Measurements from ENCODE around the gene SERGEF. TPM values are rescaled to one million over a fixed set of nuclear protein-coding genes. Genes with fewer than 3 reads are reported as not detected.

Gene SERGEF
- total RNA-seq, 2 donors from 2014 or later: 20.8 to 28.7 TPM

DNA sequence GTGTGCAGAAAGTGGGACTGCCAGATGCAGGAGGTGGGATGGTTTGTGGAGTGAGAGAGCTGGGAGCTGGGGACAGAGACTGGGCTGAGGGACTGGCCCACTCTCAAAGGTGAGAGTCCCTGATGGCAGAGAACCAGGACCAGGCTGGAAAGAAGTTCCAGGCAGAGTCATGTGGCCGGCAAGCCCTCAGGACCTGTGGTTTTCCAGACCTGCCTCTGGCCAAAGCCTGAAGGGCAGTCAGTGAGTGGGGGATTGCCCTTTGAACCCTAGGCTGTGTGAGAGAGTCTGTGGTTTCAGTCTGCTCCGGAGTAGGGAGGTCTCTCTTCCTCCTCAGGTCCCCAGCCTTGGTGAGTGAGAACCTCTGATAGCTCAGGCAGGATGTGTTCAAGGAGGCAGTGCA is 261.3 kb downstream of the SERGEF start:
- DNase-seq: no peak
- WGBS, 2 donors: 42 to 53% methylated on average over 2 of the region's 2 CpGs
- H3K27ac ChIP-seq: no peak overlapping the region
- TF ChIP-seq, protein P1, sequence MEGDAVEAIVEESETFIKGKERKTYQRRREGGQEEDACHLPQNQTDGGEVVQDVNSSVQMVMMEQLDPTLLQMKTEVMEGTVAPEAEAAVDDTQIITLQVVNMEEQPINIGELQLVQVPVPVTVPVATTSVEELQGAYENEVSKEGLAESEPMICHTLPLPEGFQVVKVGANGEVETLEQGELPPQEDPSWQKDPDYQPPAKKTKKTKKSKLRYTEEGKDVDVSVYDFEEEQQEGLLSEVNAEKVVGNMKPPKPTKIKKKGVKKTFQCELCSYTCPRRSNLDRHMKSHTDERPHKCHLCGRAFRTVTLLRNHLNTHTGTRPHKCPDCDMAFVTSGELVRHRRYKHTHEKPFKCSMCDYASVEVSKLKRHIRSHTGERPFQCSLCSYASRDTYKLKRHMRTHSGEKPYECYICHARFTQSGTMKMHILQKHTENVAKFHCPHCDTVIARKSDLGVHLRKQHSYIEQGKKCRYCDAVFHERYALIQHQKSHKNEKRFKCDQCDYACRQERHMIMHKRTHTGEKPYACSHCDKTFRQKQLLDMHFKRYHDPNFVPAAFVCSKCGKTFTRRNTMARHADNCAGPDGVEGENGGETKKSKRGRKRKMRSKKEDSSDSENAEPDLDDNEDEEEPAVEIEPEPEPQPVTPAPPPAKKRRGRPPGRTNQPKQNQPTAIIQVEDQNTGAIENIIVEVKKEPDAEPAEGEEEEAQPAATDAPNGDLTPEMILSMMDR (IDR thresholded peaks at IDR 0.05): no peak
- TF ChIP-seq POLR2A (IDR thresholded peaks at IDR 0.05): no peak
- intact Hi-C loops (cut with DNase I): no loop called here
- no peaks in the 10 kb centered on the region for H3K4me1 ChIP-seq
- no peaks in the 10 kb centered on the region for H3K27me3 ChIP-seq
- no peak for ATAC-seq
- no peak overlapping the region for H3K4me3 ChIP-seq
- H3K9me3 ChIP-seq: no peaks in the 10 kb centered on the region
- no peaks in the 10 kb centered on the region for H3K36me3 ChIP-seq (replicated peaks in 1 of 2; ENCODE audit: insufficient read depth in 1 of 2, low read depth in 2 of 2)

DNA sequence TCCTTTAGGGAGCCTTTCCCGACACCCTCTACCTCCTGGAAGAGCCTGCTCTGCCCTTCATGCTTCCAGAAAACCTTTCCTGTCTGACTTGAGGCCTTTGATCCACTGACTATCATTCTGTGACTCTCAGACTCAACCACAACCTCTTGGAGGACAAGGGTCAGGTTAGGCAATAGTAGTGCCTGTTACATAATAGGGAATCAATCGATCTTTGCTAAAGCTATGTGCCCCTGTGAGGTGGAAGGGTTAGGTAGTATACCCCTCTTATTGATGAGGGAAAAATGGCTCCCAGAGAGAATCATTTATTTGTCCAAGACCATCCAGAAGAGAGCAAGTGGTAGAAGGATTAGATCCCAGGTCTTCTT is 262.1 kb downstream of the SERGEF start:
- Histone ChIP-seq H3K9me3 (no peaks in the 10 kb centered on the region), H3K27me3 (no peaks in the 10 kb centered on the region), H3K4me3 (no peak overlapping the region), H3K4me1 (no peaks in the 10 kb centered on the region), H3K36me3 (replicated peaks in 1 of 2; ENCODE audit: insufficient read depth in 1 of 2, low read depth in 2 of 2) (no peaks in the 10 kb centered on the region), H3K27ac (no peak overlapping the region)
- 43 to 44% methylated on average over 2 of the region's 2 CpGs for WGBS, 2 donors
- no peak for ATAC-seq
- no peak for DNase-seq
- no peak for TF ChIP-seq POLR2A (IDR thresholded peaks at IDR 0.05)
- TF ChIP-seq, protein P1 (IDR thresholded peaks at IDR 0.05): no peak
- intact Hi-C loops (cut with DNase I): no loop called here

DNA sequence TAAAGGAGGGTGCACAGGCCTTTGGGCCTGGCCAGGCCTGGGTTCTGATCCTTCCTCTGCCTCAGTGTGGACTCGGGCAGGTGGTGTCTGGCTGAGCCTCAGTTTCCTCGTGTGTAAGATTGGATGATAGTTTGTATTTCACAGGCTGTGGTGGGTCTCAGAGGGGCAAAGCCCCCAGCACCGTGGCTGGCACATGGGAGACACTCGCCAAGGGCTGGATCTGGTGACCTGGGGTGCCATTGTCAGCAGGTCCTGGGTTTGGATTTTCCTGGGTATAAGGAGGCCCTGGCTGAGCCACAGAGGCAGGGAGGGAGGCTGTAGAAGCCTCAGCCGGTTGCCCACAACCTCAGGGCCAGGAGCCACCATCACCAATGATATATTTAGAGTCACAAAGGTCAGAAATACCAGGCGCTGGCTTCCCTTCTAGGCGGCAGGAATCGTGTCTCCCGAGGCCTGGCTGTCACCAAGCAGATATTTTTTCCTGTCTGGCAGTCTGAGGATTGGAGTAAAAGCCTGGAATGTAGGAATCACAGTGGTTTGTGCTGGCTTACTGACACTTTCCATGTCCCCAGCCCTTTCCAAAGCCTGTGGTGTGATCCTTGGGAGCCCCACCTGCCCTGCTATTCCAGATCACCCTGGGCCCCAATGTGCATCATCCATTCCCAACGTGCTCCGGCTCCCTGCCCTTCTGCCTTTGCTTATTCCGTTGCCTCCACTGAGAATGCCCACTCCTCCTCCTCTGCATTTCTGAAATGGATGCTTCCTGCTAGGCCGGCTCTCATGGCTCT is 262.6 kb downstream of the SERGEF start:
- DNase-seq (no peak), ATAC-seq (no peak)
- Histone ChIP-seq H3K4me1 (no peaks in the 10 kb centered on the region), H3K36me3 (replicated peaks in 1 of 2; ENCODE audit: insufficient read depth in 1 of 2, low read depth in 2 of 2) (no peaks in the 10 kb centered on the region), H3K27me3 (no peaks in the 10 kb centered on the region), H3K27ac (no peak overlapping the region), H3K9me3 (no peaks in the 10 kb centered on the region), H3K4me3 (no peak overlapping the region)
- no peak for TF ChIP-seq POLR2A (IDR thresholded peaks at IDR 0.05)
- intact Hi-C loops (cut with DNase I): no loop called here
- WGBS, 2 donors: 60 to 63% methylated on average over 8 to 13 of the region's 13 CpGs

DNA sequence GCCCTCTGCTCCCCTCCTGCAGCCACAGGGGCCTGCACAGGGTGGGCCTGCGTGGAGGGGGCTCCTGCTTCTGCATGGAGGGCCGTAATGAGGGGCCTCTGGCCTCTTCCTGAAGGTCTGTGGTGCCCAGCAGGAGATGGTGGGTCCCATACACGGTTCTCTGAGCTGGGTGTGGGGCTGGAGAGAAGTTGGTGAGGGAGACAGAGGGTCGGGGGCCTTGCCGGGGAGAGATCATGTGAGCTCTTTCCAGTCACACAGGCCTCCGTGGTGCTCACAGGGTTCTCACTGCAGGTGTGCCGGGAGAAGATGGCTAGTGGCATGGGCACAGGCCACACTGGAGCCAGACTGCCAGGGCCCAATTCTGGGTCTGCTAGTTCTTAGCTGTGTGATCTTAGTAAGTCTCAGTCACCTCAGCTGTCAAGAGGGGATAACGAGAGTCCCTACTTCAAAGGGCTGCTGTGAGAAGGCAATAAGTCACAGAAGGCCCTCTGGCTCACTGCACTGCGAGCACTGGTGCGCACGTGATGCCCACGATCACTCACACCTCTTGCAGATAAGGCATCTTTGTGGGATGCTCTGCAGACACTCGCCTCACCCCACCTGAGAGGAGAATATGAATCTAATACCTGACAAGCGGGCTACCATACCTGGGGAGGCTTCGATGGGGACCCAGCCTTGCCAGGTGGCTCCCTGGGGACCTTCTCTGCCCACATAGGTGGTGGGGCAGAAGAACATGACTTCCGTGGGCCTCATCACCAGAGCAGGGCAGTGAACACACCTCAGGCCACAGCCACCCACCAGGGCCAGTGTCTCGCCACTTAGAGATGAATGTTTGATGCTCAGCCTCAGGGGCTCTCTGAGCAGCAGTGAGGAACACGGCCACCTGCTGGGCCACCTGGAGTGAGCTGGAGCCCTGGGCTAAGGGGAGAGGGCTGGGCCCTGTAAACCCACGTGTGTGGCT is 263.8 kb downstream of the SERGEF start:
- ATAC-seq: no peak
- TF ChIP-seq, protein P1 (IDR thresholded peaks at IDR 0.05): no peak
- TF ChIP-seq POLR2A (IDR thresholded peaks at IDR 0.05): no peak
- Histone ChIP-seq H3K4me1 (no peaks in the 10 kb centered on the region), H3K4me3 (no peak overlapping the region), H3K9me3 (no peaks in the 10 kb centered on the region), H3K36me3 (replicated peaks in 1 of 2; ENCODE audit: insufficient read depth in 1 of 2, low read depth in 2 of 2) (no peaks in the 10 kb centered on the region), H3K27me3 (no peaks in the 10 kb centered on the region), H3K27ac (no peak overlapping the region)
- DNase-seq: no peak
- intact Hi-C loops (cut with DNase I): no loop called here
- WGBS, 2 donors: 60 to 70% methylated on average over 8 to 19 of the region's 19 CpGs

DNA sequence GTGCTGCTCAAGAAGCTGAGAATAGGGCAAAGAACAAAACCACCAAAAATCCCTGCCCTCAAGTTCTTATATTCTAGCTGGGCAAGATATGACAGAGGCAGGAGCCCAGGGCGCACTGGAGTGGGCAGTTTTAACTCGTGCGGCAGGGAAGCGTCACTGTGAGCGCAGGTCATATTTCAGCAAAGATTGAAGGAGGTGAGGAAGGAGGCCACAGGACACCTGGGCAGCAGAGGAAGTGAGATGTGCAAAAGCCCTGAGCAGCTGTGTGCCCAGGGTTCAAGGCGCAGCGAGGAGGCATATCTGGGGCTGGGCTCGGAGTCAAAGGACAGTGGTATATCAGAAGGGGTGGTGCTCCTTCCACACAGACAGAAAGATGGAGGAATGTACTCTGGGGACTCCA is 264.8 kb downstream of the SERGEF start:
- no peaks in the 10 kb centered on the region for H3K4me1 ChIP-seq
- TF ChIP-seq, protein P1 (IDR thresholded peaks at IDR 0.05): no peak
- intact Hi-C loops (cut with DNase I): no loop called here
- H3K36me3 ChIP-seq (replicated peaks in 1 of 2; ENCODE audit: insufficient read depth in 1 of 2, low read depth in 2 of 2): no peaks in the 10 kb centered on the region
- H3K27me3 ChIP-seq: no peaks in the 10 kb centered on the region
- H3K9me3 ChIP-seq: no peaks in the 10 kb centered on the region
- ATAC-seq (no peak), DNase-seq (no peak)
- WGBS, 2 donors: 78 to 86% methylated on average over 8 of the region's 8 CpGs
- H3K4me3 ChIP-seq: no peak overlapping the region
- no peak overlapping the region for H3K27ac ChIP-seq

Measured in body of pancreas (tissue), 4 donors.